Muscle of arm (tissue), 12 donors: Measurements from ENCODE around the gene BAIAP2. TPM values are rescaled to one million over a fixed set of nuclear protein-coding genes. Genes with fewer than 3 reads are reported as not detected.

Experiments used
- DNase-seq: peaks from one replicate; pipeline ENCODE4 v3.0.0-alpha.2; 2013
- polyA plus RNA-seq, 12 donors: library from polyadenylated mRNA; unstranded; fragments of 120-200 nt; gene quantifications; one replicate each; pipeline ENCODE4 v1.2.1, GENCODE V29; 2013; ENCODE audit not compliant: insufficient read length in 12 of 12

The BAIAP2 gene
- polyA plus RNA-seq, 12 donors, result 11.6 to 40.3 (median 17.2) TPM; not detected in 1

DNA sequence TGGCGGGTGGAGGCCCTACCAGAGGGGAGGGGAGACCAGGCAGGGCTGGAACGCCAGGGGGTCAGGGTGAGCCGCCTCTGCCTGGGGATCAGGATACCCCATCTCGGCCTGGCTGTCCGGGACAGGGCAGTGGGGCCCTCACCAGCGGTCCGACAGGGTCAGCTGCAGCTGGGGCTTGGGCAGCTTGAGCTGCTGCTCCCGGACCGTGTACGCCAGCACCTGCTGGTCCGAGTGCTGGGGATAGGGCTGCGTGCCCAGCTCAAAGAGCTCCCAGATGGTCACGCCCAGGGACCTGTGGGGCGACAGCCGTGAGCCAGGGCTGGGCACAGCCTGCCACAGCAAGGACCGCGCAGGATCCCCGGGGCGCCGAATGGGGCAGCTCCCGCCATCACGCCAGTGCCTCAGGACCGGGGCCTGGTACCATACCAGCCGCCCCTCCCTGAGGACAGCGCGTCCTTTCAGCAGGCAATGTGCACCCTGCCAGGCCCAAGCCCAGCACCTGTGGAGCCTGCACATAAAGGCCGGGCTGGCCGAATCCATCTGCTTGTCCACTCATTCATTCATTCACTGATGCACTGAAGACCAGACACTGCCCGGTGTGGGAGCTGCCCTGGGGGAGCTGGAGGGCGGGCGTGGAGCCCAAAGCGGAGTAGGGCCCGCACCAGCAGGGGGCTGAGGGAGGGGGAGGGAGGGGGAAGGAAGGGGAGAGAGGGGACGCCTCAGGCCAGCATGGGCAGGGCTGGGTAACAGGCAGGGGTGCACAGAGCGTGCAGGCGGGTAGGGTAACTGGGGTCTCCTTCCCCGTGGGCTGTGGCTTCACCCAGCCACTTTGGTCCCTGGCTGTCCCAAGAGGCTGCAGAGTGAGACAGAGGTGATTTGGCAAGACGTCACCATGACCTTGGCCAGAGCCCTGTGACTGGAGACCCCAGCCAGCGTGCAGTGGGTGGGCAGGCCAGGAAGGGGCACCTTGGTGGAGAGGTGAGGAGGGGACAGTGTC lies 88.4 kb downstream of the BAIAP2 start:
- DNase-seq, result no peak

DNA sequence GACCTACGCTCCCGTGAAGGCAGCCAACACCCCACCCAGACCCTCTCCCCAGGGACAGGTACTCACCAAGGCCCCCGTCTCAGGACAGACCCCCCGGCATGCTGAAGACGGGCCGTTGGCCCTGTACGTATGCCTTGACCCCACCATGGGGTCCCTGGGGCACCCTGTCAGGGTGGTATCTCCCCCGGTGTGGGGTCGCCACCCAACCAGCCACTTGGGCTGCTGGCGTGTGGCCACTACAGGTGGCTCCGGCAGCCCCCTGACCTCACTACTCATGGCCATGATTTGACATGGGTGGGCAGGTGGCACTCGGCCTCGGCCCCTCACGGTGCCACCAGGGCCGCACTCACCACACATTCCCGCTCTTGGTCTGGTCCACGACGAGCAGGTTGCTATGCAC lies 89.4 kb downstream of the BAIAP2 start:
- no peak for DNase-seq

DNA sequence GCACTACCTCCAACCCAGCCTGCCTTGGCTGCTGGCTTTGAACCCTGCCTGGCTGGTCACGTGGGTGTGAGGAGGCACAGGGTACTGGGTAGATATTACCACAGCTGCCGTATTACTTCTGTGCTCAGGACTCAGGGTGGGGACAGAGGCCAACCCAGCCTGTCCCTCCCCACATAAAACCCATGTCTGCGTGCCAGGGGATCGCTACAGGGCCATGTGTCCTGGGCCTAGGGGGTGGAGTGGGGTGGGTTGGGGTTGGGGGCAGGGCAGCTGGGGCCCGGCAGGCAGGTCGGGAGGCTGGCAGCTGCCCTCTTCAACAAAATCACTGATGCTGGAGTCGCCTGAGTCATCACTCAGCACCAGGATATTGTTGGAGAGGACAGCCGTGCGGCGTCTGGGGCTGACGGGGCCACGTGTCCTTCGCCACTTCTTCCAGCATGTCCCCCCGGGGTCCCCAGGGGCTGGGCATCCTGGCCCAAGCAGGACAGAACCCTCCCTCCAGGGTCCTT lies 90.7 kb downstream of the BAIAP2 start:
- no peak for DNase-seq

DNA sequence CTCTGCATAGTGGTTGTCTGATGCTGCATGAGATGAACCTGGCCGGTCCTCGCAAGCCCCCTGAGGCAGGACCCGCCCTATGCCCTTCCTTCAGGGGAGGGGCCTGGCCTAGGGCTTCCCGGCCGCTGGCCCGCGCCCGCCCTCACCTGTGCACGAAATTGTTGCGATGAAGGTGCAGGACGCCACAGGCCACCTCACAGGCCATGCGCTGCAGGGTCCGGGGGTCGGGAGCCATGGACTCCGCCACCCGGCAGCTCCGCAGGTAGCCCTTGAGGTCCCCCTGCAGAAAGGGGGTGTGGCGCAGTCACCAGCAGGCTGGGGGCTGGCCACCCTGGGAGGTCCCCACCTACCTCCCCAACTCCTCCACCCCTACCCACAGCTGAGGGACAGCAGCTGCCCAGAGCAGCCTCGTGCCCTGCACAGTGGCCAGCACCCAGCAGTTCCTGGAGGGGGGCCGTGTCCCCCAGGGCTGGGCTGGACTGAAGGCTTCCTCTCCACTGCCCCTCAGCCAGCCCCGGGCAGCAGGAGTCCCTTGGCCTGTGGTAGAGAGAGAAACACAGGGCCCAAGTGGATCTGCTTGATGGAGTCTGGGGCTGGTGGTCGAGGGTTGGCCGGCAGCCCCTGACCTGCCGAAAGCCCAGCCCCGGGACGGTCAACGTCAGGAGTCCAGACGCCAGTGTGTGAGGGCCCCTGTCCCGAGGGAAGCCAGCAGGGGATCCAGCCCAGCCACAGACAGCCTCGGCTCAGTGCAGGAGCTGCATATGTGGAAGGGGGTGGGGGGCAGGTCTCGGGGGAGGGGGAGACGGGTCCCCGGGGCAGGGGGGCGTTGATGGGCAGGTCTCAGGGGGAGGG lies 91.6 kb downstream of the BAIAP2 start:
- DNase-seq, result no peak

DNA sequence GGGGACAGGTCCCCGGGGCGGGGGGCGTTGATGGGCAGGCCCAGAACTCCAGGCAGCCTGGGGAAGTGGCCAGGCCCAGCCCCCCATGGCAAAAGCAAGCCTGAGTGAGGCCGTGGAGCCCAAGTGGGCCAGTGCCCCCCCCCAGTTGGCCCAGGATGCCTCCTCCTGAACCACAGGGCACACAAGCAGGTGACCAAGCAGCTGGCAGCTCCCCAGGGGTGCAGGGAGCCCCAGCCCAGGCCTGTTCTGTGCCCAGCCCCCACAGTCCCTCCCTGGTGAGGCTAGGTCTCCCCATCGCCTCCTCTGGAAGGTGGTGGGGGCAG lies 92.1 kb downstream of the BAIAP2 start:
- DNase-seq, result no peak

DNA sequence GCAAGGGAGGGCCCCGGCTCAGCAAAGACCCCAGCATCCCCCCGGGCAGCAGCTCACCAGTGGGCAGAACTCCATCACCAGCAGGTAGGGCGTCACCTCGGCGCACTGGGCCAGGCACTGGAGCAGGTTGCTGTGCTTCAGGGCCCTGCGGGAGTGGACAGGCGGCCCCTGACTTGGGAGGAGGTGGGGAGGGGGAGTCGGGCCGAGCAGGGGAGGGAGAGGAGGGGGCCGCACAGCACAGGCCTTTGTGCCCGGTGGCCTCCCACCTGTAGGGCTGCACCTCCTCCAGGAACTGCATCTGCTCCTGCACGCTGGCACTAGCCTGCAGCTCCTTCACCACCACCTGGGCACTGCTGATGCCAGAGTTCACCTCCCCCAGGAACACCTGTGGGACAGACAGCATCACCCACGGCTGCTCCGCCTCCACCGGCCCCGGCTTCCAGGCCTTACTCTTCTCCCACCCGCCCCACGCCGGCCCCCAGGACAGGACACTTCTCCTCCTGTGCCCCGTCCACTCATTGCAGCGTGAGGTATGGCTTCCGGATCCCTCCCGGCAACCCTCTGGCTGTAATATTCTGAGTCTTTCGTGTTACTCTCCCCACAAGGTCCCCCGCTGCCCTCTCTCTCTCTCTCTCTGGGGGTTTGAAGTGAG lies 92.7 kb downstream of the BAIAP2 start:
- no peak for DNase-seq

DNA sequence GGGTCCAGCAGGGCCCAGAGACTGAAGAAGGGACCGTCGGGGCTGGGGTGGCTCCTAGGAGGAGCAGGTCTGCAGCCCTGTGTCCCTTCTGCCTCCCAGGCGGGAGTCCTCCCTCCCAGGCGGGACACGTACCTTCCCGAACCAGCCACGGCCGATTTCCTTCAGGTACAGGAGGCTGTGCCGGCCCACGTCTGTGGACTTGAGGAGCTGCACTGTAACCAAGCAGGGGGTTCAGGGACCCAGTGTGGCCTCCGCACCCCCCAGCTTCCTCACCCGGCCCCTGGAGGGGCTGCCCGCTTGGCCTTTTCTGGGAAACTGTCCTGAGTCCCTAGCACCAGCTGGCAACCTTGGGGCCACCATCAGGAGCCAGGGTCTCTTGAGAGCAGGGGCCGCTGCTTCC lies 93.4 kb downstream of the BAIAP2 start:
- DNase-seq, result no peak

DNA sequence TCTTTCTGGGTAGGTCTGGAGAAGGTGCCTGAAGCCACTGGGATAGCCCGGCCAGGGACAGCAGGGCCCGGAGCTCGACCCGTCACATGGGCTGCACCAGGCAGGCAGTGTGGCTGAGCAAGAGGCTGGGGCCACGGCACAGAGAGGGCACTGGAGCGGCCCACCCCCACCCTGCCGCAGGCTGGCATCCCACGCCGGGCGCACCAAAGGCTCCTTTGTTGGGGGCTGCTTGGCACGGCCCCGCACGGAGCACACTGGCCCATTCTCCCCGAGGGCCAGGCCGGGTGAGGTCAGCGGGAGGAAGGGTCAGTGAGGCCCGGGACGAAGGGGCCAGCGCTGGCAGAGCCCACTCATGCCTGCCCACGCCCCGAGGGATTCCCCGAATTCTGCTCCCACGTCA lies 93.8 kb downstream of the BAIAP2 start:
- DNase-seq, result no peak

DNA sequence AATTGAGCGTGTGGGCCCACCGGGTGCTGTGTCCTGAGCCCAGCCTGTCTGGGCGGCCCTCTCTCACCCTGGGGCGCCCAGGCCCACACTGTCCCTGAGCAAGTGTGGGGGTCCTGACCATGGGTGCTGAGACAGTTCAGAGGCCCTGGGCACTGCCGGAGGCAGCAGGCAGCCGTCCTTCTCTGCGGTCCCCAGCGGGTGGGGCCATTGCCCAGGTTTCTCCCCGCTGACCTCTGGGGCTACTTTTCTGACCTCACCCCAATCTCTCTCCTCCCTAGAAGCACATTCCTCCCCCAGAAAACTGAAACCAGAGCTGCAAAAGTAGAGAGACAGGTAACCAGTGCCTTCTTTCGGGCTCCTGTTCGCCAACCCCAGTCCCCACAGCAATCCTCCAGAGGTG lies 94.3 kb downstream of the BAIAP2 start:
- DNase-seq, result no peak

DNA sequence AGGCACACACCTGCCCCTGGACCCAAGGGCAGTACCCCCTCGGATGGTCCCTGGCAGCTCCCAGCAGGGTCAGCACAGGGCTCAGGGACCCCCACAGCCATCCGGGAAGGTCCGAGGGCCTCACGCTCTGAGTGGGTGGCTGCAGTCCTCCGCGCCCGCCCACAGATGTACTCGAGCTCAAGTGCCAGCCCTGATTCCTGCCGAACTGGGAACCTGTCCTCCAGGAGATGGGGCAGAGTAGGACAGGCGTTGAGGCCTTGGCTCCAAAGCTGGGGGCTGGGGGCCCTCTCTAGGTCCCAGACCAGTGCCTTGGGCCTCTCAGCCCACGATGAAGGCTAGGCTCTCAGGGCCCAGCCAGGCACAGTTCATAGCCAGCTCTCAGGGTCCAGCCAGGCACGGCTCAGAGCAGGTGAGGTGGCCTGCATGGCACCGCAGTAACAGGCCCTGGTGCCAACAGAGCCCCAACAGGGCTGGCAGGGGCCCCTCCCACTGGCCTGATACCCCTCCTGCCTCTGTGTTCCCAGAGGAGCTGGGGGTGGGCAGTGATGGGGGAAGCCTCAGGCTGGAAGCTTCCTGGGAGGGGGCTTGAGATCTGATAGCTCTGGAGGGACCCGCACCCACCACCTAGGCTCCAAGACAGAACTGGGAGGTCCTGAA lies 94.9 kb downstream of the BAIAP2 start:
- no peak for DNase-seq

DNA sequence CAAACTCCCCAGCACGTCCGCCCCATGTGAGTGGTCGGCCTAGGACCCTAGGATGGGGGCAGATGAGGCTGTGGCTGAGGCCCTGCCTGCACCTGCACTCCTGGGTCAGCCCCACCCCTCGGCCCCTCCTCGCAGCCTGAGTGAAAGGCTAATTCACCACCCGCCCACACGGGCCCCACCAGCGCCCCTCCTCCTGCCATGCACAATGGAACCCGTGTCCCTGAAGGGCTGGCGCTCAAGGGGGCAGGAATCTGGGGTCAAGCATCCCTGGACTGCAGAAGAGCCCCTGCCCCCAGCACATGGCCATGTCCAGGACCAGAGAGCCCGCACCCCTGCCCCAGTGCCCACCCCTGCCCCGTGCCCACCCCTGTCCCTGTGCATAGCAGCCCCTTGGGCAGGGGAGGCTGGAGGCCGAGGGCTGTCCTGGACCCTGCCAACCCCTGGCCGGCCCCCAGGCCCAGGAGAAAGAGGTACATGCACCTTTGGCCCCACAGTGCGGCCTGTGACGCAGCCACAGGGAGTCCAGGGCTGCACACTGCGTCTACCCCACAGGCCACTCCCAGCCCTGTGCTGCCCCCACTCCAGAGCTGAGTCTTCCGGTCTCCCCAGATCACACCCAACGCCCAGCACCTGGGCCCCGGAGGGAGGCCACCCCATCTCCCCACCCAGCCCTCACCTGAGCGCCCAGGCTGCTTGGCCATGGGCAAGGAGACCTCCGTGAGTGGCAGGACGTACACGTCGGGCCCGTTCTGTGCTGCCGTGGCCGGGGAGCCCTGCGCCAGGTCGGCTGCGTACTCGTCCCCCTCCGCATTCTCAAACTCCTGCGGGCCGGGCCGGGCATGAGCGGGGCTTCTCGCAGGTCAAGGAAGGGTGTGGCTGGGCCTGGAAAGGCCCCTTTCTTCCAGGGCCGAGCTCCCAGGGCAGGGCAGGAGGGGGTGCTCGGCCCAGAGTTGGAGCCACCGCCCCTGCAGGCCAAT lies 95.7 kb downstream of the BAIAP2 start:
- DNase-seq, result no peak

DNA sequence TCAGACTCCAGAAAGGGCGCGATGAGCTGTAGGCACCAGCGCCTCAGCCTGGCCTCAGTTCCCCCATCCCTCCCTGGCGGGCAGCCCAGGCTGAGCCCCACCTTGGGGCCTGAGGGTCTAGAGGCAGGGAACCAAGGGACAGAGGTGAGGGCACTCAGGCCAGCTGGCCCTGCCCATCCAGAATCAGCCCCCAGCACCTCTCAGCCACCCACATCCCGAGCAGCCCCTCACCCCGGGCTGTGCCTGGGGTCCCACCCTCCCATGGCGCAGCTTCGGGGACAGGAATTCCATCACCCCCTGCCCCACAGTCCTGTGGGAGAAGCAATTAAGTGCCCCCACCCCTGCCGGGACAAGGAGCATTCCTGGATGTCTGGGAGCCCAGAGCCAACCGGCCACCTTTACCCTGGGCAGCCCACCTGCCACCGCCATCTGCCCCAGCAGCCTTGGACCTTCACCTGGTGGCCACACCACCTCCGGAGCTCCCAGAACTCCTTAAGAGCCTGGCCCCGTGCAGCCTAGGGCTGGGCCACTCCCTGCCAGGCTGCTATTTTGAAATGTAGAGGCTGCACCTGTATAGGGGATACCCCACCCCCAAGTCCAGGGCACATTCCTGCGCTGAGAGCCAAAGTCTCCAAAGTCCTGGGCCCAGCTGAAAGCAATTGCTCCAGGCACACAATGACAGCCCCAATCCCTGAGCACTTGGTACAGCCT lies 96.7 kb downstream of the BAIAP2 start:
- DNase-seq, result no peak

DNA sequence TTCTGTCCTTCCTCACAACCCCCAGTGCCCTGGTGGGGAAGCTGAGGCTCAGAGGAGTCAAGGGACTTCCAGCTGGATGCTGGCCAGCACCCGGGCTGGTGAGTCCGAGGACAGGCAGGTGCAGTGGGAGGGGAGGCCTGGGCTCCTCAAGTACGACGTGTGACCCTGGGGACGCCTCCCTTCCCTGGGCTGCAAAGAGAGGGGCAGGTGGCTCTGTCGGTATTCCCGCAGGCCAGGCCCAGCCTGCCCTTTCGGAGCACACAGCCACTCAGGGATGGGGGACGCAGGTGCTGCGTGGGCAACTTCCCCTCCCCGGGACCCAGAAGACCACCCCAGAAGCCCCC lies 97.2 kb downstream of the BAIAP2 start:
- DNase-seq, result no peak

DNA sequence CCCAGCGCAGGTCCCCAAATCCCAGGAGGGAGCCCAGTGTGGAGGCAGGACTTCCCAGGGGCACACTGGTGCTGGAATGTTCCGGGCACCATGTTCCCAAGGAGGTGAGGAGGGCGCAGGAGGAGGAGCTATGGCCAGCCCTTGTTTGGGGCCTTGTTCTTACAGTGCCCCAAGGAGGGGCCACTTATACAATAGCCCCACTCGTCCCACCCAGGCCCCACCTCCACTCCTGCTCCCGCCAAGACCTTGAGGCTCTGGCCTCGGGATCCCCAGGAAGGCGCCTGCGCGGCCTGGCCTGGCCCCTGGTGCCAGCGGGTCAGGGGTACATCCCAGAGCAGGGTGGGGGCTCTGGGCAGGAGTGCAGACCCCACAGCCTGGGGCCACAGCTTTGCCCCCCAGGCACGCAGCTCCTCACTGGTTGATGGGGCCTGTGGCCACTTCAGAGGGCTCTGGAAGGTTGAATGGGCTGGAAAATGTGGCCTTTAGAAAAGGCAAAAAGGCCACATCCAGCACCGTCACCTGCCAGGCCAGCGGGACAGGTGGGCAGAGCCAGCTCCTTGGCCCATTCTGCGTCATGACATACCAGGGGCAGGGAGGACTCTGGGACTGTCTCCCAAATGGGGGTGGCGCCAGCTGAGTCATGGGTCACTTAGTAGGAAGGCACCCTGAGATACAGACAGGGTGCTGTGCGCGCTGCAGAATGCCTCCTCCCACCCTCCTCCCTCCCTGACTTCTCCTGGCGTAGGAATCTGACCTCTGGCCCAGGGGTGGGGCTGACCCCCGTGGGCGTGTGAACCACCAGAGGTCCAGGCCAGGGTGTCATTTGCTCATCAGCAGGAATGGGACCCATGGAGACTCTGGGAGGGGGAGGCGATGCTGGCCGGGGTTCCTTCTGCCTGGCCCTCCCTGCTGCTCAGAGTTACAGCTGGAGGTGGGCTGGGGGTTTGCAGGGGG lies 98.1 kb downstream of the BAIAP2 start:
- no peak for DNase-seq

DNA sequence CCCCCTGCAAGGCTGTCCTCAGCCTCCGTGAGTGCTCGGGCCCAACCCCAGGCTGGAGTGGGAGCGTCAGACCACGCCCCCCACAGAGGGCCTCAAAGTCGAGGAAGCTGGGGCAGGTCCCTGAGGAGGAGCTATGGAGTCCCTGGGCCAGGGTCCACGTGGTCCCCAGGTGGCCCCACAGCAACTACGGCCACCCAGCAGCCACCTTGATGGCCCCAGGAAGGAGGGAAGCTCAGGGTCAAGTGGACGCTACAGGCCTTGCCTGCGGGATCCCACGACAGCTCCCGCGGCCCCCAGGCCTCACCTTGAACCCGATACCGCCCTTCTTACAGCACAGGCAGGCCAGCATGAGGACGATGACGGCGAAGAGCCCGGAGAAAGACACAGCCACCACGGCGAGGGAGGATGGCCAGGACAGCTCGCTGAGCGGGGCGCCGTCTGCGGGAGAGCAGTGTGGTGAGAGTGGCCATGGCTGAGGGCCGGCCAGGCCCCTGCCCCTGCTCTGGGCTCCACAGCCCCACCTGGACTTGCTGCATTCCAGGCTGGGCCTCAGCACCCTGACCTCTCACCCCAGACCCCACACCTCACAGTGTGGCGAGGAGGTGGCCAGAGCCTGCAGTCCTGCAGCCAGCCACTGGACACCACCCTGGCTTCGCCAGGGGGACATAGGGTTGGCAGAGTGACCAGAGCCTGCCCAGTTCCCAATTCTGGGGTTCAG lies 99.3 kb downstream of the BAIAP2 start:
- DNase-seq, result no peak

DNA sequence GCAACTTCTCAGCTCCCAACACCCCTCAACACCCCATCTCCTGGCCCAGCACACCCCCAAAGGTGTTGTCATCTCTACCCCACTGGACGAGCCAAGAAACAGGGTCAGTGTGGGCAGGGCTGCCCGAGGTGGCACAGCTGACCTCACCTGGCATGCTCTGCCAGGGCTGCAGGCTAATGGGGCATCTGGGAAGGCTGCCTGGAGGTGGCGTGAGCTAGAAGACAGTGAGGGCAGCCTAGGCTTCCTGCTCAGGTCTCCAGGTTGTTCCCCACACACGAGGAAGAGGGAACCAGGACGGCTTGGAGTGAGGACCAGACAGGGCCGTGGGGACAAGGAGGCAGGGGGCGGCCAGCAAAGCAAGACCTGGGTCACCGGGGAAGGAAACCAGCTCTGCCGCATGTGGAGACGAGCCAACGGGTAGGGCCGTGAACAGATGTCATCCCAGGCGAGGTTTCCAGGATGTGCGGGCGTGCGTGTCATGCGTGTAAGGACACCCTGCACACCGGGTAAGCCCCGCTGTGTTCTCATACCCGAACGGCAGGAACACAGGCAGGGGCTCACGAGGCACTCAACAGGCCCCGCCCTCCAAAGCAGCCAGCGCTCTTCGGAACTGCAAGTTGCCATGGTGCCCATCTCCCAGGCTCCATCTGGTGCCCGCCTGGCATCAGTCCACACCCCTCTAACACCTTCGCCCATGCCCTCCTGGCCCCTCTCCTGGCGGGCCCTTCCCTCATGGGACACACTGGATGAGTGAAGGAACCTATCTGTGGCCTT lies 100.7 kb downstream of the BAIAP2 start:
- DNase-seq, result no peak

DNA sequence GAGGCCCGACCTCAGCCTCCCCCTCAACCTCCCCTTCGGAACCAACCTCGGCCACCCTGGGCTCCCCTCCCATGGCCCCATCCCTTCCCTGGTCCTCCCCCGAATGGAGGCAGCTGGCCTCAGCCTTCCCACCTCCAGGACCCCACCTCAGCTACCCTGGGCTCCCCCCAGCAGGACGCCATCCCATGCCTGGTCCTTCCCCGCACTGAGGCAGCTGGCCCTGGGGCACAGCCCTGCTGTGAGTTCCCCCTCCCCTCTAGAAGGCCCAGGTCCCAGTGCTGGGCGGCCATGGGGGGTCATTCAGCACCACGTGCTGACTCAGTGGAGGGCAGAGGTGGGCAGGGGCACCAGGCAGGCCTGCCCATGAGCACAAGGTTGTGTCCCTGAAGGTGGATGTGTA lies 101.4 kb downstream of the BAIAP2 start:
- DNase-seq, result no peak
